Ovary (tissue), 3 donors: ENCODE data around the gene ITPR2.

ENCODE experiments used
- EP300 ChIP-seq: sonication (generic); formaldehyde crosslinking; IDR thresholded peaks from one replicate; pipeline ENCODE4 v1.6.1; 2017; ENCODE audit warnings: antibody characterized with exemption
- POLR2A ChIP-seq: fragments of 450-650 bp; IDR thresholded peaks from one replicate; pipeline ENCODE4 v1.6.1; 2017; ENCODE audit warnings: antibody characterized with exemption, mild to moderate bottlenecking, moderate library complexity
- TF ChIP-seq, protein P1 (sequence below), 3 donors: fragments of 450-650 bp in 2 of 3; fragments of 200-600 bp in 1 of 3; IDR thresholded peaks; one replicate each; pipeline versions ENCODE4 v1.5.1 to v1.8.0; 2016 to 2022; ENCODE audit warnings: antibody characterized with exemption in 3 of 3, mild to moderate bottlenecking in 1 of 3
- donor health status: DM: no; HTN: no; CAD: no.

GRCh38 chr12:26692407-26692806 lies 140.6 kb downstream of the ITPR2 start:
- TF ChIP-seq, protein P1, sequence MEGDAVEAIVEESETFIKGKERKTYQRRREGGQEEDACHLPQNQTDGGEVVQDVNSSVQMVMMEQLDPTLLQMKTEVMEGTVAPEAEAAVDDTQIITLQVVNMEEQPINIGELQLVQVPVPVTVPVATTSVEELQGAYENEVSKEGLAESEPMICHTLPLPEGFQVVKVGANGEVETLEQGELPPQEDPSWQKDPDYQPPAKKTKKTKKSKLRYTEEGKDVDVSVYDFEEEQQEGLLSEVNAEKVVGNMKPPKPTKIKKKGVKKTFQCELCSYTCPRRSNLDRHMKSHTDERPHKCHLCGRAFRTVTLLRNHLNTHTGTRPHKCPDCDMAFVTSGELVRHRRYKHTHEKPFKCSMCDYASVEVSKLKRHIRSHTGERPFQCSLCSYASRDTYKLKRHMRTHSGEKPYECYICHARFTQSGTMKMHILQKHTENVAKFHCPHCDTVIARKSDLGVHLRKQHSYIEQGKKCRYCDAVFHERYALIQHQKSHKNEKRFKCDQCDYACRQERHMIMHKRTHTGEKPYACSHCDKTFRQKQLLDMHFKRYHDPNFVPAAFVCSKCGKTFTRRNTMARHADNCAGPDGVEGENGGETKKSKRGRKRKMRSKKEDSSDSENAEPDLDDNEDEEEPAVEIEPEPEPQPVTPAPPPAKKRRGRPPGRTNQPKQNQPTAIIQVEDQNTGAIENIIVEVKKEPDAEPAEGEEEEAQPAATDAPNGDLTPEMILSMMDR (IDR thresholded peaks at IDR 0.05) = no peak
- TF ChIP-seq EP300 (no peak), POLR2A (no peak)
